ENCODE data around the gene OR6K3. TPM values are rescaled to one million over a fixed set of nuclear protein-coding genes. Genes with fewer than 3 reads are reported as not detected.

Gene OR6K3
- total RNA-seq, 1 donor from 2014 or later = not detected

GRCh38 chr1:158674302-158674701 lies 46.2 kb downstream of the OR6K3 start:
- Histone ChIP-seq H3K36me3 (ENCODE audit: control insufficient read depth, insufficient read depth, low read length) (no peaks in the 10 kb centered on the region), H3K4me3 (ENCODE audit: low read depth, low read length) (no peak overlapping the region), H3K27me3 (ENCODE audit: control insufficient read depth, insufficient read depth, low read length) (no peaks in the 10 kb centered on the region)
- no peak for DNase-seq (ENCODE audit: low read depth)
- TF ChIP-seq, protein P1, sequence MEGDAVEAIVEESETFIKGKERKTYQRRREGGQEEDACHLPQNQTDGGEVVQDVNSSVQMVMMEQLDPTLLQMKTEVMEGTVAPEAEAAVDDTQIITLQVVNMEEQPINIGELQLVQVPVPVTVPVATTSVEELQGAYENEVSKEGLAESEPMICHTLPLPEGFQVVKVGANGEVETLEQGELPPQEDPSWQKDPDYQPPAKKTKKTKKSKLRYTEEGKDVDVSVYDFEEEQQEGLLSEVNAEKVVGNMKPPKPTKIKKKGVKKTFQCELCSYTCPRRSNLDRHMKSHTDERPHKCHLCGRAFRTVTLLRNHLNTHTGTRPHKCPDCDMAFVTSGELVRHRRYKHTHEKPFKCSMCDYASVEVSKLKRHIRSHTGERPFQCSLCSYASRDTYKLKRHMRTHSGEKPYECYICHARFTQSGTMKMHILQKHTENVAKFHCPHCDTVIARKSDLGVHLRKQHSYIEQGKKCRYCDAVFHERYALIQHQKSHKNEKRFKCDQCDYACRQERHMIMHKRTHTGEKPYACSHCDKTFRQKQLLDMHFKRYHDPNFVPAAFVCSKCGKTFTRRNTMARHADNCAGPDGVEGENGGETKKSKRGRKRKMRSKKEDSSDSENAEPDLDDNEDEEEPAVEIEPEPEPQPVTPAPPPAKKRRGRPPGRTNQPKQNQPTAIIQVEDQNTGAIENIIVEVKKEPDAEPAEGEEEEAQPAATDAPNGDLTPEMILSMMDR (IDR thresholded peaks at IDR 0.05; ENCODE audit: insufficient read depth, low read length, severe bottlenecking) = no peak
- FAIRE-seq = no peak

Other genes starting within 250 kb of the OR6K3 start
- under 0.01 TPM in 1 of 2 replicates, not detected in the other for gene OR10R2, start 248.5 kb downstream of the OR6K3 start, total RNA-seq
- not detected in 2 replicates for gene OR6Y1, start 166.3 kb downstream of the OR6K3 start, total RNA-seq
- gene OR6P1, start 150.1 kb downstream of the OR6K3 start, total RNA-seq = not detected in 2 replicates
- not detected in 2 replicates for gene OR10X1, start 140.8 kb downstream of the OR6K3 start, total RNA-seq
- gene OR10Z1, start 115.5 kb downstream of the OR6K3 start, total RNA-seq = not detected in 2 replicates
- not detected in 2 replicates for gene SPTA1, start 34.0 kb downstream of the OR6K3 start, total RNA-seq
- gene OR6K2, start 20.1 kb downstream of the OR6K3 start, total RNA-seq = not detected in 2 replicates
- not detected in 2 replicates for gene OR6K6, start 34.0 kb upstream of the OR6K3 start, total RNA-seq
- gene OR6N1, start 51.5 kb upstream of the OR6K3 start, total RNA-seq = not detected in 2 replicates
- not detected in 2 replicates for gene OR6N2, start 60.5 kb upstream of the OR6K3 start, total RNA-seq
- gene MNDA, start 110.6 kb upstream of the OR6K3 start, total RNA-seq = not detected in 2 replicates
- not detected in 2 replicates for gene PYHIN1, start 210.8 kb upstream of the OR6K3 start, total RNA-seq

Data from bronchial epithelial cell (primary cell).